Gastroesophageal sphincter (tissue), 4 donors: Measurements from ENCODE around the gene WAPL. TPM values are rescaled to one million over a fixed set of nuclear protein-coding genes. Genes with fewer than 3 reads are reported as not detected.

Experiments used
- ATAC-seq: fragments of 150-250 bp; one replicate; pipeline ENCODE4 v1.9.1; 2016; ENCODE audit warnings: mild to moderate bottlenecking, moderate library complexity
- H3K27ac ChIP-seq, 4 donors: fragments of 200-600 bp; sonication (generic) in 3 of 4; 1 replicate in 3 of 4; 2 replicates in 1 of 4; pipeline ENCODE4 v1.5.1; 2016 to 2019
- H3K27me3 ChIP-seq: fragments of 200-600 bp; sonication (generic); one replicate; pipeline ENCODE4 v1.5.1; 2019
- H3K36me3 ChIP-seq, 2 donors: fragments of 200-600 bp; sonication (generic); one replicate each; pipeline ENCODE4 v1.5.1; 2019; ENCODE audit warnings: control low read depth in 1 of 2
- H3K4me1 ChIP-seq, 3 donors: fragments of 200-600 bp; sonication (generic); 1 replicate in 2 of 3; 2 replicates in 1 of 3; pipeline ENCODE4 v1.5.1; 2016 to 2019; ENCODE audit warnings: control low read depth in 2 of 3
- H3K4me3 ChIP-seq, 2 donors: fragments of 200-600 bp; sonication (generic); one replicate each; pipeline ENCODE4 v1.5.1; 2019; ENCODE audit warnings: mild to moderate bottlenecking in 1 of 2, moderate library complexity in 1 of 2
- H3K9me3 ChIP-seq, 3 donors: fragments of 200-600 bp; sonication (generic); one replicate each; pipeline ENCODE4 v1.5.1; 2017 to 2019; ENCODE audit warnings: control low read depth in 2 of 3
- EP300 ChIP-seq: sonication (generic); formaldehyde crosslinking; IDR thresholded peaks from one replicate; pipeline ENCODE4 v1.6.1; 2017; ENCODE audit warnings: antibody characterized with exemption, mild to moderate bottlenecking
- POLR2A ChIP-seq, 2 donors: fragments of 450-650 bp; IDR thresholded peaks; one replicate each; pipeline ENCODE4 v1.6.1; 2017; ENCODE audit warnings: antibody characterized with exemption in 2 of 2, mild to moderate bottlenecking in 2 of 2, moderate library complexity in 1 of 2
- POLR2AphosphoS5 ChIP-seq: sonication (generic); formaldehyde crosslinking; IDR thresholded peaks from one replicate; pipeline ENCODE4 v1.6.1; 2017; ENCODE audit warnings: antibody characterized with exemption
- WGBS, 2 donors: methylation state at CpG; one replicate each; pipeline ENCODE4 v1.1.5; 2018; ENCODE audit warnings: low coverage in 1 of 2; 5-methylcytosine and 5-hydroxymethylcytosine counted together
- total RNA-seq, 4 donors: library from RNA; depleted of rRNA; stranded (reverse); fragments of >200 nt; gene quantifications; one replicate each; pipeline ENCODE4 v1.1.0, GENCODE V29; 2016
- TF ChIP-seq, protein P1 (sequence below), 4 experiments: fragments of 200-600 bp in 2 of 4; fragments of 450-650 bp in 2 of 4; sonication (generic) in 1 of 4; IDR thresholded peaks; one replicate each; pipeline ENCODE4 v1.5.1; 2017 to 2019; ENCODE audit warnings: antibody characterized with exemption in 4 of 4, mild to moderate bottlenecking in 2 of 4, moderate library complexity in 2 of 4

Gene WAPL
- total RNA-seq, 4 donors from 2014 or later = 35.6 to 55.1 (median 40.6) TPM

DNA sequence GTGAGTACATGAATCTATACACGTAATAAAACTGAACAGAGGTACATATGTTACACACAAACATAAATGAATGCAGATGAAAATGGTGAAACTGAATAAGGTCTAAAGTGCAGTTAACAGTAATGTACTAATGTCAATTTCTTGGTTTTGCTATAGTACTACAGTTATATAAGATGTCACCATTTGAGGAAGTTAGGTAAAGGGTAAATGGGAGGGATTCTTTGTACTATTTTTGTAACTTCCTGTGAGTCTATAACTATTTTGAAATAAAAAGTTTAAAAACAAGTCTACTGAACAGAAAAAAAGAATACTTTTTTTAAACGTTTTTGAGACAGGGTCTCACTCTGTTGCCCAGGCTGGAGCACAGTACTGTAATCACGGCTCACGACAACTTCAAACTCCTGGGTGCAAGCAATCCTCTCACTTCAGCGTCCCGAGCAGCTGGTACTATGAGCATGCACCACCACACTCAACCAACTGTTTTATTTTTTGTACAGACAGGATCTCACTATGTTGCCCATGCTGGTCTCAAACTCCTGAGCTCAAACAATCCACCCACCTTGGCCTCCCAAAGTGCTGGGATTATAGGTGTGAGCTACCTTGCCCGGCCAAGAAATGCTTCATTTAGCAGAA lies 71.5 kb downstream of the WAPL start:
- Histone ChIP-seq H3K9me3 (no peaks in the 10 kb centered on the region), H3K4me3 (no peak overlapping the region), H3K36me3 (peaks cover 0 to 87% of the 10 kb centered on the region in 2 donors), H3K4me1 (peaks cover 0 to 13% (median 0%) of the 10 kb centered on the region in 3 donors), H3K27ac (no peak overlapping the region), H3K27me3 (no peaks in the 10 kb centered on the region)
- TF ChIP-seq POLR2AphosphoS5 (no peak), POLR2A (IDR thresholded peaks at IDR 0.05) (no peak), EP300 (no peak)
- TF ChIP-seq, protein P1, sequence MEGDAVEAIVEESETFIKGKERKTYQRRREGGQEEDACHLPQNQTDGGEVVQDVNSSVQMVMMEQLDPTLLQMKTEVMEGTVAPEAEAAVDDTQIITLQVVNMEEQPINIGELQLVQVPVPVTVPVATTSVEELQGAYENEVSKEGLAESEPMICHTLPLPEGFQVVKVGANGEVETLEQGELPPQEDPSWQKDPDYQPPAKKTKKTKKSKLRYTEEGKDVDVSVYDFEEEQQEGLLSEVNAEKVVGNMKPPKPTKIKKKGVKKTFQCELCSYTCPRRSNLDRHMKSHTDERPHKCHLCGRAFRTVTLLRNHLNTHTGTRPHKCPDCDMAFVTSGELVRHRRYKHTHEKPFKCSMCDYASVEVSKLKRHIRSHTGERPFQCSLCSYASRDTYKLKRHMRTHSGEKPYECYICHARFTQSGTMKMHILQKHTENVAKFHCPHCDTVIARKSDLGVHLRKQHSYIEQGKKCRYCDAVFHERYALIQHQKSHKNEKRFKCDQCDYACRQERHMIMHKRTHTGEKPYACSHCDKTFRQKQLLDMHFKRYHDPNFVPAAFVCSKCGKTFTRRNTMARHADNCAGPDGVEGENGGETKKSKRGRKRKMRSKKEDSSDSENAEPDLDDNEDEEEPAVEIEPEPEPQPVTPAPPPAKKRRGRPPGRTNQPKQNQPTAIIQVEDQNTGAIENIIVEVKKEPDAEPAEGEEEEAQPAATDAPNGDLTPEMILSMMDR (IDR thresholded peaks at IDR 0.05) = no peak
- ATAC-seq = no peak
- 86% methylated on average over 6 to 7 of the region's 7 CpGs for WGBS, 2 donors

DNA sequence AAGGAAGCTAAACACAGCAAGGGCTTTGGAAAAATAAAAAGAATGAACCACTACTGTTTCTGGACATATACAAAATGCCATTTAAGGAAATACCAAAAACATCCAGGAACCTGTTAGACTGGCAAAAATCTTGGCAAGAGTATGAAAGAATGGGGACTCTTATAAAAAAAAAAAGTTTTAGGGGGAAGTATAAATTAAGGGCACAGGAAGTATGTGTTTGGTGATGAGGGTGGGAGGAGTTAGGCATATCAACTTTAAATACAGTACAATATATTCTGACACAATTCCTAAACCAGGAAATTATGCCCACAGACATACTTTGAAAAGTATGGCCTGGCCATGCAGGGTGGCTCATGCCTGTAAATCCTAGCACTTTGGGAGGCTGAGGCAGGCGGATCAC lies 74.2 kb downstream of the WAPL start:
- Histone ChIP-seq H3K9me3 (no peaks in the 10 kb centered on the region), H3K27me3 (no peaks in the 10 kb centered on the region), H3K4me3 (no peak overlapping the region), H3K36me3 (peaks cover 0 to 87% of the 10 kb centered on the region in 2 donors), H3K4me1 (peaks cover 0 to 13% (median 0%) of the 10 kb centered on the region in 3 donors), H3K27ac (no peak overlapping the region)
- 100% methylated on average over 1 of the region's 1 CpG for WGBS, 2 donors
- ATAC-seq = no peak
- no peak for TF ChIP-seq POLR2A (IDR thresholded peaks at IDR 0.05)
- TF ChIP-seq EP300 = no peak
- no peak for TF ChIP-seq POLR2AphosphoS5
- TF ChIP-seq, protein P1 (IDR thresholded peaks at IDR 0.05) = no peak

DNA sequence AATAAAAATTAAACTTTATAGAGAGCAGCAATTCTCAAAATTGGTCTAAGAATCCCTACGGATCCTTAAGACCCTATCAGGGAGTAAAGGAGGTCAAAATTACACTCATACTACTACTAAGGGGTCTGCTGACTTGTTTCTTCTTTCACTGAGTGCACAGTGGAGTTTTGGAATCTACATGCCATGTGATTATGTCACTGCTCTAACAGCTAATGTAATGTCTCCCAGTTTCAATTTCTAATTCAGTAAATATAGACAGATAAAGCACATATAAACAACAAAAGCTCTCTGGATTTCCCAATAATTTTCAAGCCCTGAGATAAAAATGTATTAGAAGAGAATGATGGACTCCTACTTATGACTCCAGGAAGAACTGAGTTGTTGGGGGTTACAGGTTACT lies 74.6 kb downstream of the WAPL start:
- Histone ChIP-seq H3K4me3 (no peak overlapping the region), H3K4me1 (peaks cover 0 to 13% (median 0%) of the 10 kb centered on the region in 3 donors), H3K27me3 (no peaks in the 10 kb centered on the region), H3K9me3 (no peaks in the 10 kb centered on the region), H3K27ac (no peak overlapping the region), H3K36me3 (peaks cover 0 to 87% of the 10 kb centered on the region in 2 donors)
- no peak for TF ChIP-seq POLR2AphosphoS5
- no peak for TF ChIP-seq EP300
- TF ChIP-seq POLR2A (IDR thresholded peaks at IDR 0.05) = no peak
- TF ChIP-seq, protein P1 (IDR thresholded peaks at IDR 0.05) = no peak
- ATAC-seq = no peak
- WGBS, 2 donors = 71 to 86% methylated on average over 1 of the region's 1 CpG

DNA sequence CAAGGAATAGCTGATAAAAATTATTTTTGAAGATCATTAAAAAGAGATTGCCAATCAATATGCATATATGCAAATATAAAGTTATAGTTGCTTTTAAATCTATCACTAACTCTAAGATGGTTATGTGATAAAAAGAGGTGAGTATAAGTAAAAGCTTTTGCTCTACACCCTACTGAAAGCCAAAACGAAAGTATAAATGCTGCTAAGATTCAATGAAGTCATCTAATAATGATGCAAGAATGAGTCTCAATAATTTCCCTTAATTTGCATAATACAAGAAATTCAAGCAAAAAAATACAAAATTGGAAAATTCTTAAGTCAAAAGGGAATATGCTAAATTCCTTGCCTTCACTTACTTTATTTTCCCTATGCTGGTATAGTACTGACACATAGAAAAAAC lies 75.2 kb downstream of the WAPL start:
- peaks cover 0 to 87% of the 10 kb centered on the region in 2 donors for H3K36me3 ChIP-seq
- no peaks in the 10 kb centered on the region for H3K27me3 ChIP-seq
- H3K9me3 ChIP-seq = no peaks in the 10 kb centered on the region
- TF ChIP-seq POLR2AphosphoS5 (no peak), EP300 (no peak), POLR2A (IDR thresholded peaks at IDR 0.05) (no peak)
- TF ChIP-seq, protein P1 (IDR thresholded peaks at IDR 0.05) = no peak
- H3K4me3 ChIP-seq = no peak overlapping the region
- peaks cover 0 to 13% (median 0%) of the 10 kb centered on the region in 3 donors for H3K4me1 ChIP-seq
- ATAC-seq = no peak
- WGBS, 2 donors = 69 to 71% methylated on average over 1 of the region's 1 CpG
- H3K27ac ChIP-seq = no peak overlapping the region

DNA sequence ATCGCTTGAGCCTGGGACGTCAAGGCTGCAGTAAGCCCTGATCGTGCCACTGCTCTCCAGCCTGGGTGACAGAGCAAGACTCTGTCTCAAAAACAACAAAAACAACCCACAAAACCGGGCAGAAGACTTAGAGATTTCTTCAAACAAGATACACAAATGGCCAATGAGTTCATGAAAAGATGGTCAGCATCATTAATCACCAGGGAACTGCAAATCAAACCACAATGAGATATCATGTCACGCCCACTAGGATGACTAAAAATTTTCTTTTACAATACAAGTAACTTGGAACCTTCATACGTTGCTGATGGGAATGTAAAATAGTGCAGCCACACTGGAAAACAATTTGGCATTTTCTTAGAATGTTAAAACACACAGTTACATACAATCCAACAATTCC lies 77.7 kb downstream of the WAPL start:
- 79 to 81% methylated on average over 6 of the region's 6 CpGs for WGBS, 2 donors

More for the DNA sequence above, 77.7 kb downstream of the WAPL start:
- no peaks in the 10 kb centered on the region for H3K27me3 ChIP-seq
- peaks cover 0 to 19% (median 0%) of the 10 kb centered on the region in 3 donors for H3K4me1 ChIP-seq
- no peak overlapping the region for H3K4me3 ChIP-seq
- no peaks in the 10 kb centered on the region for H3K9me3 ChIP-seq
- TF ChIP-seq, protein P1 (IDR thresholded peaks at IDR 0.05) = no peak
- TF ChIP-seq POLR2A (IDR thresholded peaks at IDR 0.05) (no peak), EP300 (no peak), POLR2AphosphoS5 (no peak)
- H3K27ac ChIP-seq = no peak overlapping the region
- H3K36me3 ChIP-seq = peaks cover 0 to 90% of the 10 kb centered on the region in 2 donors
- no peak for ATAC-seq
